PC-9 (cell line): ENCODE results near the gene ENO2. TPM values are rescaled to one million over a fixed set of nuclear protein-coding genes. Genes with fewer than 3 reads are reported as not detected.
"Not testable (repeated sequence)": the region's sequence is repeated elsewhere in the genome, so short reads cannot be mapped to it uniquely, and the experiment has no call there.

ENCODE experiments used
- BruUV-seq: library from RNA; stranded (reverse); fragments of 400-500 nt; replicated peaks from 2 replicates; lab custom pipeline; 2021; lab: Mats Ljungman, UMichigan
- CTCF ChIA-PET: fragments of 300-600 bp; sonication (Branson Sonifier 250); formaldehyde crosslinking; loops from one replicate; lab custom pipeline; 2022; ENCODE audit warnings: antibody characterized with exemption; lab: Charles Lee
- POLR2A ChIA-PET: fragments of 300-600 bp; sonication (Branson Sonifier 250); formaldehyde crosslinking; loops from one replicate; lab custom pipeline; 2022; ENCODE audit warnings: antibody characterized with exemption; ENCODE audit not compliant: unreplicated experiment; lab: Charles Lee
- DNase-seq, 2 experiments: peaks; one replicate each; pipeline versions ENCODE4 v3.0.0 to v3.0.0-alpha.2; 2015 to 2022; ENCODE audit warnings: mixed read lengths in 1 of 2
- H2AFZ ChIP-seq: fragments of 200-600 bp; sonication (generic); 2 replicates; pipeline ENCODE4 v1.8.1; 2017; ENCODE audit warnings: antibody characterized with exemption
- H3F3A ChIP-seq: fragments of 200-600 bp; sonication (generic); 2 replicates; pipeline ENCODE4 v1.8.1; 2017; ENCODE audit warnings: antibody characterized with exemption, mild to moderate bottlenecking, low read depth; ENCODE audit not compliant: insufficient read depth
- H3K27ac ChIP-seq: fragments of 200-600 bp; sonication (generic); 2 replicates; pipeline ENCODE4 v1.6.1; 2016; ENCODE audit warnings: mixed run types
- H3K27me3 ChIP-seq: fragments of 200-600 bp; sonication (generic); 2 replicates; pipeline ENCODE4 v1.6.1; 2016; ENCODE audit warnings: low read depth, mixed run types; ENCODE audit not compliant: insufficient read depth
- H3K36me3 ChIP-seq: fragments of 200-600 bp; sonication (generic); 2 replicates; pipeline ENCODE4 v1.6.1; 2016; ENCODE audit warnings: low read depth, mixed run types
- H3K4me1 ChIP-seq: fragments of 200-600 bp; sonication (generic); replicated peaks from 2 replicates; pipeline ENCODE4 v1.6.1; 2016; ENCODE audit warnings: mixed run types; ENCODE audit not compliant: insufficient read depth
- H3K4me2 ChIP-seq: fragments of 200-600 bp; sonication (generic); 2 replicates; pipeline ENCODE4 v1.6.1; 2017; ENCODE audit warnings: mixed run types
- H3K4me3 ChIP-seq: fragments of 200-600 bp; sonication (generic); 2 replicates; pipeline ENCODE4 v1.6.1; 2016; ENCODE audit warnings: mixed run types
- H3K79me2 ChIP-seq: fragments of 200-600 bp; sonication (generic); 2 replicates; pipeline ENCODE4 v1.6.1; 2017; ENCODE audit warnings: low read depth, mixed run types
- H3K9me2 ChIP-seq: fragments of 200-600 bp; sonication (generic); 2 replicates; pipeline ENCODE4 v1.8.1; 2017; ENCODE audit warnings: mild to moderate bottlenecking; ENCODE audit not compliant: insufficient read depth
- H3K9me3 ChIP-seq: fragments of 200-600 bp; sonication (generic); 2 replicates; pipeline ENCODE4 v1.8.1; 2016; ENCODE audit warnings: low read depth; ENCODE audit not compliant: insufficient read depth
- H4K20me1 ChIP-seq: fragments of 200-600 bp; sonication (generic); 2 replicates; pipeline ENCODE4 v1.8.1; 2017; ENCODE audit not compliant: insufficient read depth
- EZH2 ChIP-seq: fragments of 200-600 bp; sonication (generic); IDR thresholded peaks from 2 replicates; pipeline ENCODE4 v1.8.0; 2017; ENCODE audit warnings: antibody characterized with exemption, low read depth
- intact Hi-C: fragments of 100-400 bp; cut with micrococcal nuclease; formaldehyde crosslinking; loops from one replicate; pipeline ENCODE4 v1.10.0; 2022; ENCODE audit not compliant: unreplicated experiment
- total RNA-seq: library from RNA; stranded (reverse); gene quantifications from 2 replicates; pipeline ENCODE4 v1.2.3, GENCODE V29; 2021
- TF ChIP-seq, protein P1 (sequence below): fragments of 200-600 bp; sonication (generic); conservative IDR thresholded peaks from 2 replicates; pipeline ENCODE4 v1.6.1; 2017; ENCODE audit warnings: mixed run types, antibody characterized with exemption, mild to moderate bottlenecking, moderate library complexity

Gene ENO2
- total RNA-seq, 1 experiment from 2014 or later: 38.8 TPM

DNA sequence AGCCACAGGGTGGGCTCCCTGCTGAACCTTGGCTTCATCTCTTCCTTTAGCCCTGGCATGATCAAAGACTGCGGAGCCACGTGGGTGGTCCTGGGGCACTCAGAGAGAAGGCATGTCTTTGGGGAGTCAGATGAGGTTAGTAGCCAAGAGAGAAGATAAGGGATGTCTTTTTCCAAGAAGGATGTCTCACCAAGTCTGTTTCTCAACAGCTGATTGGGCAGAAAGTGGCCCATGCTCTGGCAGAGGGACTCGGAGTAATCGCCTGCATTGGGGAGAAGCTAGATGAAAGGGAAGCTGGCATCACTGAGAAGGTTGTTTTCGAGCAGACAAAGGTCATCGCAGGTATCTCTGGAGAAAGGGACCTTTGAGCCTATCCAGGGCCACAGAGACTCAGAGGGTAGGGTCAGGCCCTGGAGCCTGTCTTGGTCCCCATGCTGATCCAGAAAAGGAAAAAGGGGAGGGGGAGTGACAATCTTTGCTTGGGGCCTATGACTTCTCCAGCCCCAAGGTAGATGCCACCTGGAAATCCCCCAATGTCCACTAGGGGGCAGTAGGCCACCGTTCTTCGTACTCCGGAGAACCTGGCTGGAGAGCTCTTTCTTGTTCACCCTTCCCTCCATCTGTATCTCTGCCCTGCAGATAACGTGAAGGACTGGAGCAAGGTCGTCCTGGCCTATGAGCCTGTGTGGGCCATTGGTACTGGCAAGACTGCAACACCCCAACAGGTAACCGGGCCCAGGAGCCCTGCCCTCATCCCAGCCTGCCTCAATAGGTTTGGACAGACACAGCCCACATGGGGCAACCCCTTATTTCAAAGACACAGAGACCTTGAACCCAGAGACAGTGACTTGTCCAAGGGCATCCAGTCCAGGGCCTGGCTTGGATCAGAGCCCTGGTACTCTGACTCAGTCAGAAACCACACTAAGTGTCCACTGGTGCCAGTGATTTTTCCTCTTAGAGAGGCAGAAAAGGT is 45.0 kb upstream of the ENO2 start:
- CTCF ChIA-PET: interaction anchor here (0.5 to 1.9 kb wide), 18 partner anchors 16 to 567 kb away, joined by 3 to 21 read pairs (median 5); partner anchors contain the start of genes C12orf57, MLF2 and RNU7-1
- TF ChIP-seq EZH2: no peak
- TF ChIP-seq, protein P1, sequence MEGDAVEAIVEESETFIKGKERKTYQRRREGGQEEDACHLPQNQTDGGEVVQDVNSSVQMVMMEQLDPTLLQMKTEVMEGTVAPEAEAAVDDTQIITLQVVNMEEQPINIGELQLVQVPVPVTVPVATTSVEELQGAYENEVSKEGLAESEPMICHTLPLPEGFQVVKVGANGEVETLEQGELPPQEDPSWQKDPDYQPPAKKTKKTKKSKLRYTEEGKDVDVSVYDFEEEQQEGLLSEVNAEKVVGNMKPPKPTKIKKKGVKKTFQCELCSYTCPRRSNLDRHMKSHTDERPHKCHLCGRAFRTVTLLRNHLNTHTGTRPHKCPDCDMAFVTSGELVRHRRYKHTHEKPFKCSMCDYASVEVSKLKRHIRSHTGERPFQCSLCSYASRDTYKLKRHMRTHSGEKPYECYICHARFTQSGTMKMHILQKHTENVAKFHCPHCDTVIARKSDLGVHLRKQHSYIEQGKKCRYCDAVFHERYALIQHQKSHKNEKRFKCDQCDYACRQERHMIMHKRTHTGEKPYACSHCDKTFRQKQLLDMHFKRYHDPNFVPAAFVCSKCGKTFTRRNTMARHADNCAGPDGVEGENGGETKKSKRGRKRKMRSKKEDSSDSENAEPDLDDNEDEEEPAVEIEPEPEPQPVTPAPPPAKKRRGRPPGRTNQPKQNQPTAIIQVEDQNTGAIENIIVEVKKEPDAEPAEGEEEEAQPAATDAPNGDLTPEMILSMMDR: peak; percentile 96
- H3K4me3 ChIP-seq: peak overlapping the region; percentile 97
- POLR2A ChIA-PET: interaction anchor here (0.5 to 1.0 kb wide), 12 partner anchors 17 to 1060 kb away, joined by 3 to 20 read pairs (median 4); partner anchors contain the start of genes C12orf57, CDCA3, RNU7-1 and USP5
- peaks cover 15% of the 10 kb centered on the region for H3K36me3 ChIP-seq
- H3K9me3 ChIP-seq: no peaks in the 10 kb centered on the region
- intact Hi-C loops: loop anchor here (1.0 to 5.0 kb wide), 7 partner anchors 69 to 319 kb away; partner anchors contain the start of genes C1R, C1RL and LPCAT3
- H3K4me1 ChIP-seq: peaks cover 40% of the 10 kb centered on the region
- H3K4me2 ChIP-seq: peak overlapping the region; percentile 79
- no peaks in the 10 kb centered on the region for H3K27me3 ChIP-seq
- no peaks in the 10 kb centered on the region for H3K9me2 ChIP-seq
- H3F3A ChIP-seq: peaks cover 80% of the 10 kb centered on the region
- no peak overlapping the region for H3K27ac ChIP-seq
- TSS peak; percentile 27 for BruUV-seq
- H4K20me1 ChIP-seq: peaks cover 41% of the 10 kb centered on the region
- peak; percentile 71 to 89 for DNase-seq
- peaks cover 39% of the 10 kb centered on the region for H3K79me2 ChIP-seq
- H2AFZ ChIP-seq: no peak overlapping the region

GRCh38 chr12:6870304-6870703 is 44.1 kb upstream of the ENO2 start:
- H2AFZ ChIP-seq, H3K27me3 ChIP-seq, H3K9me2 ChIP-seq, BruUV-seq, H3K27ac ChIP-seq, DNase-seq, H3K4me2 ChIP-seq, H3K4me3 ChIP-seq, H3K9me3 ChIP-seq, POLR2A ChIA-PET: not testable (repeated sequence)
- CTCF ChIA-PET: interaction anchor here (0.6 to 1.9 kb wide), 3 partner anchors 57 to 91 kb away, joined by 3 to 21 read pairs (median 4); partner anchors contain the start of genes C12orf57 and RNU7-1
- Histone ChIP-seq H3K4me1 (peaks cover 41% of the 10 kb centered on the region), H4K20me1 (peaks cover 41% of the 10 kb centered on the region), H3K79me2 (peaks cover 39% of the 10 kb centered on the region), H3F3A (peaks cover 78% of the 10 kb centered on the region), H3K36me3 (peaks cover 12% of the 10 kb centered on the region; the same call in 1 of the 2 replicates)
- intact Hi-C loops: loop anchor here (5.0 kb wide), 1 partner anchor 222 kb away; the partner anchor contains the start of gene C1R

DNA sequence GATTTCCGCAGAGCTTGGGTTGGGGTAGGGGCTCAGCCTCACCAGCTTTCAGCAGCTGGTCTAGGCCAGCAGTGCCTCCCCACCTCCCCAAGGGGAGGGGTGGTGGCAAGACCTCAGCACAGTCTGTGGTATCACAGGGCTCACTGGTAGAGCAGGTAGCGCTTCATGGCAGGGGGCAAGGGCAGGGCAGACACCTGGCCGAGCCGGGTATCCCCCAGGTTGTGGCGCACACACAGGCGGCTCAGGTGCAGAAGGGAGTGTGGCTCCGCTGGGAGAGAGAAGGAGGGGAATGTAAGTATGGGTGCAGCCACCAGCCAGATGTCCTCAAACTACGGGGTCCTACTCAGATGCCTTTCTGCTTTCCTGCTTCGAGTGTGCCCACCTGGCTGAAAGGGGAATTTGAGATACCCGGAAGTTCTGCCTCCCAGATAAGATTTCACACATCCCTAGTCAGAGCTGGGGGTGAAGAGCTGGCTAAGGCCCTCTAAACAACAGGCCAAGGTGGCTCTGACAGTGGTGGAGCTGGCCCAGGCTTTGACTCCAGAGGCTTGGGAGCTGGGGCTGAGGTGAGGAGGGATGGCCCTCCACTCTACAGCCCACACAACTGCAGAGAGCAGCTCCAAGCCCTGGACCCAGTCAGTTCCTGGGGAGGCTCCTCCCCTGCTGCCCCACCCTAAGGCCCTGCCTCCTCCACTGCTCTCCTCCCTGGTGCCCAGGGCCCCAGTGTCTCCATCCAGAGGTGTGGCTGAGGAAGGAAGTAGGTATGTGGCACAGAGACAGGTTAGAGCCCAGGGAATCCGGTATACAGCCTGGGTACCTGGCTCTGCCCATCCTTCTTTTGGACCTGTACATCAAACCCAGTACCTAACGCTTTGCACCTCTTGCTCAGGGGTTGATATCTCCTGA is 43.1 kb upstream of the ENO2 start:
- intact Hi-C loops: loop anchor here (1.0 to 5.0 kb wide), 2 partner anchors 75 to 221 kb away; partner anchors contain the start of gene C1R
- Histone ChIP-seq H4K20me1 (peaks cover 41% of the 10 kb centered on the region), H3F3A (peaks cover 71% of the 10 kb centered on the region), H3K36me3 (peaks cover 12% of the 10 kb centered on the region; the same call in 1 of the 2 replicates), H3K79me2 (peaks cover 39% of the 10 kb centered on the region), H3K4me1 (peaks cover 41% of the 10 kb centered on the region), H3K4me3 (peak overlapping the region; percentile 84), H3K4me2 (peak overlapping the region; percentile 96), H3K27ac (no peak overlapping the region), H3K9me2 (no peaks in the 10 kb centered on the region), H3K9me3 (no peaks in the 10 kb centered on the region), H2AFZ (no peak overlapping the region), H3K27me3 (no peaks in the 10 kb centered on the region)
- BruUV-seq: no TSS peak
- POLR2A ChIA-PET: interaction anchor here (0.6 to 2.8 kb wide), 4 partner anchors 20 to 1590 kb away, joined by 3 to 20 read pairs (median 10); partner anchors contain the start of genes C12orf57 and RNU7-1
- CTCF ChIA-PET: interaction anchor here (0.9 to 2.6 kb wide), 3 partner anchors 54 to 237 kb away, joined by 3 to 11 read pairs (median 4); no protein-coding TSS in a partner anchor
- DNase-seq: peak; percentile 79 to 82
- no peak for TF ChIP-seq EZH2
- TF ChIP-seq, protein P1: no peak
